ENCODE results near the gene ALDOB.

The ALDOB gene

DNA sequence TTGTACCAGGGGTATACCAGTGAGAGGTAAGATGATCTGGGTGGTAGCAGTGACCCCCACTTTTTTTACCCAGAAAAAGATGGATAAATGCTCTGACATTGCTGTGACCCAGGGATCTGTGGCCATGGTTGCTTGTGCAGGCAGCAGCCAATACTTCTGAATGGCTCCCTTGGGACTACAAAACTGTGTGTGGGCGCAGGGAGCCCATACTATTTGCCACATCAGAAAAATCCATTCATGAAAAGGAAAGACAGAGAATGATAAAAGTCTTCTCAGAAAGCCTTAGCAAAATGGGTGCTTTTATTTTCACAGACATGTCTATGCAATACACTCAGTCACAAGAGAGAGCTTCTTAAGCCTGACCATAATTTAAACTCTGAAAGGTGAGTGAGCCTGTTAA, 37.3 kb upstream of the ALDOB start:
- DNase-seq (ENCODE audit: insufficient read length, low spot score) (no peak), FAIRE-seq (no peak)
- TF ChIP-seq TAF1 (IDR thresholded peaks at IDR 0.05; ENCODE audit: low read depth, low read length) = no peak
- no peak for TF ChIP-seq PAX5 (IDR thresholded peaks at IDR 0.05; ENCODE audit: insufficient read depth, low read length, severe bottlenecking)
- no peak for TF ChIP-seq POLR2A (IDR thresholded peaks at IDR 0.05; ENCODE audit: low read depth, low read length)
- TF ChIP-seq SPI1 (IDR thresholded peaks at IDR 0.05; ENCODE audit: low read depth, low read length) = no peak
- TF ChIP-seq POU2F2 (IDR thresholded peaks at IDR 0.05; ENCODE audit: low read depth, low read length) = no peak
- TF ChIP-seq POLR2AphosphoS5 (IDR thresholded peaks at IDR 0.05; ENCODE audit: low read depth, low read length) = no peak

GRCh38 chr9:101470929-101471328, 35.4 kb upstream of the ALDOB start:
- DNase-seq (ENCODE audit: insufficient read length, low spot score) (no peak), FAIRE-seq (no peak)
- TF ChIP-seq POU2F2 (IDR thresholded peaks at IDR 0.05; ENCODE audit: low read depth, low read length) (no peak), TAF1 (IDR thresholded peaks at IDR 0.05; ENCODE audit: low read depth, low read length) (no peak), PAX5 (IDR thresholded peaks at IDR 0.05; ENCODE audit: insufficient read depth, low read length, severe bottlenecking) (no peak), POLR2A (IDR thresholded peaks at IDR 0.05; ENCODE audit: low read depth, low read length) (no peak), SPI1 (IDR thresholded peaks at IDR 0.05; ENCODE audit: low read depth, low read length) (no peak), POLR2AphosphoS5 (IDR thresholded peaks at IDR 0.05; ENCODE audit: low read depth, low read length) (no peak)

DNA sequence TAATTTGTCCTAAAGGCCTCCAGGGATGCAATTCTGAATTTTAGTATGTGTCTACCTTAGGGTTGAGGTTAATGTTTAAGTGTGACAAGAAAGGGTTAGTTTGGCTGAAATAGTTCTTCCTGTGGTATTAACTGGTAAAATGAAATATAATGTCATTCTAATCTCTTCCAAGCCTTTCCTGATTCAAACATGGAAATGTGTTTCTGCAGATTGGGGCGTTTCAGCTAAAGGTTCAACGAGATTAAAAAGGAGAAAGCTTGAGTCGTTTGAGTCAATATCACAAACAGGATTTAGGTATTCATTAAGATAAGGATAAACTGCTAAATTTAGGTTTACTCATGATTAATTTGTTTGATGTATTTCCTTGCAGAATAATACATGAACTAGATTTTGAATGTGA, 34.4 kb upstream of the ALDOB start:
- TF ChIP-seq POLR2A (IDR thresholded peaks at IDR 0.05; ENCODE audit: low read depth, low read length) (no peak), POU2F2 (IDR thresholded peaks at IDR 0.05; ENCODE audit: low read depth, low read length) (no peak), POLR2AphosphoS5 (IDR thresholded peaks at IDR 0.05; ENCODE audit: low read depth, low read length) (no peak), SPI1 (IDR thresholded peaks at IDR 0.05; ENCODE audit: low read depth, low read length) (no peak), TAF1 (IDR thresholded peaks at IDR 0.05; ENCODE audit: low read depth, low read length) (no peak), PAX5 (IDR thresholded peaks at IDR 0.05; ENCODE audit: insufficient read depth, low read length, severe bottlenecking) (no peak)
- DNase-seq (ENCODE audit: insufficient read length, low spot score) (no peak), FAIRE-seq (no peak)

DNA sequence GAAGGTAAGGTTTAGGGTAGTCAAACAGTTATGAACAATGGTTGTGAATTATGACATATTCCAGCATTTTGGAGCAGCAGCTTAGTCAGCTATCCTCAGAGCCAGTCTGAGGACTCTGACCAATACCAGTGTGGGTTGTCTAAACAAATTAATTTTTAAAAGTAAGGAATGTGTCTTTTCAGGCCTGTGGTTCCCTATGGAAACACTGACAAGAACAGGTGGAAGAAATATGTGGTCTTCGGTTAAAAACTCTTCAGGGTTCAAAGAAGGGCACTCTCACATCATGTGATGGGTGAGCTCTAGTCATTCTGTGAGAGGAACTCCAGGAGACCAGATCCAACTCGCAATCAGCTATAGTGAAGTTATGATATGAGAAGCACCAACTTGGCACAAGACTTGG, 33.5 kb upstream of the ALDOB start:
- DNase-seq (ENCODE audit: insufficient read length, low spot score) (no peak), FAIRE-seq (no peak)
- no peak for TF ChIP-seq TAF1 (IDR thresholded peaks at IDR 0.05; ENCODE audit: low read depth, low read length)
- TF ChIP-seq PAX5 (IDR thresholded peaks at IDR 0.05; ENCODE audit: insufficient read depth, low read length, severe bottlenecking) = no peak
- TF ChIP-seq POLR2AphosphoS5 (IDR thresholded peaks at IDR 0.05; ENCODE audit: low read depth, low read length) = no peak
- no peak for TF ChIP-seq POU2F2 (IDR thresholded peaks at IDR 0.05; ENCODE audit: low read depth, low read length)
- no peak for TF ChIP-seq SPI1 (IDR thresholded peaks at IDR 0.05; ENCODE audit: low read depth, low read length)
- TF ChIP-seq POLR2A (IDR thresholded peaks at IDR 0.05; ENCODE audit: low read depth, low read length) = no peak

GRCh38 chr9:101468116-101468515, 32.5 kb upstream of the ALDOB start:
- no peak for FAIRE-seq
- TF ChIP-seq POU2F2 (IDR thresholded peaks at IDR 0.05; ENCODE audit: low read depth, low read length) = no peak
- TF ChIP-seq SPI1 (IDR thresholded peaks at IDR 0.05; ENCODE audit: low read depth, low read length) = no peak
- no peak for TF ChIP-seq POLR2A (IDR thresholded peaks at IDR 0.05; ENCODE audit: low read depth, low read length)
- TF ChIP-seq PAX5 (IDR thresholded peaks at IDR 0.05; ENCODE audit: insufficient read depth, low read length, severe bottlenecking) = no peak
- TF ChIP-seq POLR2AphosphoS5 (IDR thresholded peaks at IDR 0.05; ENCODE audit: low read depth, low read length) = no peak
- DNase-seq (ENCODE audit: insufficient read length, low spot score) = no peak

GRCh38 chr9:101467690-101468089, 32.1 kb upstream of the ALDOB start:
- DNase-seq (ENCODE audit: insufficient read length, low spot score) = no peak

DNA sequence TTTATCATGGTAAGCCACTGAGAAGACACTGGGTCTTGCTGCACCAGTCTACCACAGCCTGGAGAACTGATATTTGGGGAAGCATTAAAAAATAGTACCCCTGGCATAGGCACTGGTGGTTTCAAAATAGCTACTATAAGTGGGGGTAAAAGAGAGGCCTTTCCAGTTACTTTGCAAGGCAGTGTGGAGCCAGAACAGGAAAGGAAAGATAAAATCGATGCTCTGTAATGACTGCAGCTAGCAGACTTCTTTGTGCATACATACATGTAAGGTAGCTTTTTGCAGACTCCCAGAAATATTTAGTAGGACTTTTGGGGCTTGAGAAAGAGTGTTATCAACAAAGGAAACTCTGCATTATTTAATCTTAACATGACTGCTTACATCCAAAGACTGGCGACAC, 31.3 kb upstream of the ALDOB start:
- TF ChIP-seq SPI1 (IDR thresholded peaks at IDR 0.05; ENCODE audit: low read depth, low read length) = no peak
- TF ChIP-seq PAX5 (IDR thresholded peaks at IDR 0.05; ENCODE audit: insufficient read depth, low read length, severe bottlenecking) = no peak
- TF ChIP-seq TAF1 (IDR thresholded peaks at IDR 0.05; ENCODE audit: low read depth, low read length) = no peak
- TF ChIP-seq POLR2AphosphoS5 (IDR thresholded peaks at IDR 0.05; ENCODE audit: low read depth, low read length) = no peak
- no peak for TF ChIP-seq POLR2A (IDR thresholded peaks at IDR 0.05; ENCODE audit: low read depth, low read length)
- TF ChIP-seq POU2F2 (IDR thresholded peaks at IDR 0.05; ENCODE audit: low read depth, low read length) = no peak
- DNase-seq (ENCODE audit: insufficient read length, low spot score) (no peak), FAIRE-seq (no peak)

More at GRCh38 chr9:101467690-101468089, 32.1 kb upstream of the ALDOB start:
- TF ChIP-seq SPI1 (IDR thresholded peaks at IDR 0.05; ENCODE audit: low read depth, low read length) = no peak
- no peak for TF ChIP-seq POU2F2 (IDR thresholded peaks at IDR 0.05; ENCODE audit: low read depth, low read length)
- TF ChIP-seq TAF1 (IDR thresholded peaks at IDR 0.05; ENCODE audit: low read depth, low read length) = no peak
- no peak for TF ChIP-seq PAX5 (IDR thresholded peaks at IDR 0.05; ENCODE audit: insufficient read depth, low read length, severe bottlenecking)
- TF ChIP-seq POLR2A (IDR thresholded peaks at IDR 0.05; ENCODE audit: low read depth, low read length) = no peak
- no peak for TF ChIP-seq POLR2AphosphoS5 (IDR thresholded peaks at IDR 0.05; ENCODE audit: low read depth, low read length)
- no peak for FAIRE-seq

DNA sequence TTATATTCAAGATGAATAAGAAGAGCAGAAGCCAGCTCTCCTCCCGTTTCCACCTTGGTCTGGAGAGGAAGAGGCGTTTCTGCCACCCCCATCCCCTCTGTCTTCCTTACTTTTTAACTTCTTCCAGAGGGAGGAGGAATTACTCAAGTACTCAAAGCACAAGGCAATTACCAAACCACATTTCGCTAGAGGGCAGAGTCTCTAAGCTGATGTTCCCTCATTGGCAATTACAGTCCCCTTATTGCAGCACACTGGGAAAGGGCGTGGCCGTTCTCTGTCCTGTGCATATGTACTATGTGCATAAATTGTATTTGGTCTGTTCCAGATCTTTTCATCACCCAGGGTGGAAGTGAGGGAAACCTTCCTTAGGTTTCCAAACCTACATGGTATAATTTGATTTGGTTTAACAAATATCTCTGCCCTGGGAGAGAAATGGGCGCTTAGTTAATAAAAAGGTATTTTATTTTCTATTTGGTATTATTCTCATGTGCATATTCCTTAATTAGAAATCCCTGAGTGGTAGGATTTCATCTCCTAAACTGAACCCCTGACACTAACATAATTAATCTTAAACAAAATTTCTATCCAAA, 29.8 kb upstream of the ALDOB start:
- DNase-seq (ENCODE audit: insufficient read length, low spot score) = no peak
- TF ChIP-seq SPI1 (IDR thresholded peaks at IDR 0.05; ENCODE audit: low read depth, low read length) (no peak), POLR2AphosphoS5 (IDR thresholded peaks at IDR 0.05; ENCODE audit: low read depth, low read length) (no peak), POU2F2 (IDR thresholded peaks at IDR 0.05; ENCODE audit: low read depth, low read length) (no peak), POLR2A (IDR thresholded peaks at IDR 0.05; ENCODE audit: low read depth, low read length) (no peak), PAX5 (IDR thresholded peaks at IDR 0.05; ENCODE audit: insufficient read depth, low read length, severe bottlenecking) (no peak), TAF1 (IDR thresholded peaks at IDR 0.05; ENCODE audit: low read depth, low read length) (no peak)
- no peak for FAIRE-seq

DNA sequence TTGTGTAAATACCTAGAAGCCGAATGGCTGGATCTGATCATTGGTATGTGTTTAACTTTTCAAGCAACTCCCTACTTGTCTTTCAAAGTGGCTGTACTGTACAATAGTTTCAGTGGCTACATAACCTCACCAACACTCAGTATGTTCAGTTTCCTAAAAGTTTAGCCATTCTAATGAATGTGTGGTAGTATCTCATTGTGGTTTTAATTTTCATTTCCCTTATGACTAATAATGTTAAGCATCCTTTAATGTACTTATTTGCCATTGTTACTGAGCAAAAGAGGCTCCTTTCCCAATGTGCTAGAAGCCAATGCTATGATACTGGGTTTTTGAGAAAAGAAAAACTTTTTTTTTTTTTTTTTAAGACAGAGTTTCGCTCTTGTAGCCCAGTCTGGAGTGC, 27.8 kb upstream of the ALDOB start:
- FAIRE-seq = no peak
- no peak for TF ChIP-seq TAF1 (IDR thresholded peaks at IDR 0.05; ENCODE audit: low read depth, low read length)
- TF ChIP-seq PAX5 (IDR thresholded peaks at IDR 0.05; ENCODE audit: insufficient read depth, low read length, severe bottlenecking) = no peak
- no peak for TF ChIP-seq SPI1 (IDR thresholded peaks at IDR 0.05; ENCODE audit: low read depth, low read length)
- no peak for TF ChIP-seq POLR2A (IDR thresholded peaks at IDR 0.05; ENCODE audit: low read depth, low read length)
- TF ChIP-seq POU2F2 (IDR thresholded peaks at IDR 0.05; ENCODE audit: low read depth, low read length) = no peak
- TF ChIP-seq POLR2AphosphoS5 (IDR thresholded peaks at IDR 0.05; ENCODE audit: low read depth, low read length) = no peak
- no peak for DNase-seq (ENCODE audit: insufficient read length, low spot score)

DNA sequence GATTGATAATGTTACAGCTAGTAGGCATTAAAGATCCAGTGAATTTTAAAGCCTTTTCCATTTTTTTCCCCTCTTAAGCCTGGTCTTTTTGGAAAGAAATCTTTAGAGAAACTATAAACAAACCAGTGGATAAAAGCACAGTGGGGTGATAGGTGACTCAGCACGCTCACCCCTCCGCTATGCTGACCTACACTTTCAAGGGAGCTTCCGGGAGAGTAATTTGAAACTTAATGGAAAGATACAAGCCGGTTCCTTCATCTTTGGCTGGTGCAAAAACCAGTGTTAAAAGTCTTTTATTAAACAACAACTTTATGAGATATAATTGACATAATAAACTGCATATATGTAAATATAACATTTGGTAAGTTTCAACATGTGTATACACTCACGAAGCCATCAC, 27.0 kb upstream of the ALDOB start:
- DNase-seq (ENCODE audit: insufficient read length, low spot score) (no peak), FAIRE-seq (no peak)
- no peak for TF ChIP-seq POLR2A (IDR thresholded peaks at IDR 0.05; ENCODE audit: low read depth, low read length)
- no peak for TF ChIP-seq SPI1 (IDR thresholded peaks at IDR 0.05; ENCODE audit: low read depth, low read length)
- no peak for TF ChIP-seq PAX5 (IDR thresholded peaks at IDR 0.05; ENCODE audit: insufficient read depth, low read length, severe bottlenecking)
- TF ChIP-seq POU2F2 (IDR thresholded peaks at IDR 0.05; ENCODE audit: low read depth, low read length) = no peak
- no peak for TF ChIP-seq TAF1 (IDR thresholded peaks at IDR 0.05; ENCODE audit: low read depth, low read length)
- TF ChIP-seq POLR2AphosphoS5 (IDR thresholded peaks at IDR 0.05; ENCODE audit: low read depth, low read length) = no peak
